HL-60/S4 treated with phorbol 12-myristate 13-acetate at 8.2 ng/mL for 4 days and 3 days (cell line): ENCODE results near the gene UBN1.
"Not testable (repeated sequence)": the region's sequence is repeated elsewhere in the genome, so short reads cannot be mapped to it uniquely, and the experiment has no call there.

ENCODE experiments used
- in situ Hi-C: fragments of 300-500 bp; cut with MboI; formaldehyde crosslinking; loops from 2 replicates; pipeline ENCODE4 v1.15.0; 2022; ENCODE audit warnings: low sequenced_read_pairs

The UBN1 gene

GRCh38 chr16:4882633-4883285 lies 35.5 kb downstream of the UBN1 start:
- in situ Hi-C loops = no loop called here

GRCh38 chr16:4883501-4883900 lies 36.2 kb downstream of the UBN1 start:
- in situ Hi-C loops = no loop called here

DNA sequence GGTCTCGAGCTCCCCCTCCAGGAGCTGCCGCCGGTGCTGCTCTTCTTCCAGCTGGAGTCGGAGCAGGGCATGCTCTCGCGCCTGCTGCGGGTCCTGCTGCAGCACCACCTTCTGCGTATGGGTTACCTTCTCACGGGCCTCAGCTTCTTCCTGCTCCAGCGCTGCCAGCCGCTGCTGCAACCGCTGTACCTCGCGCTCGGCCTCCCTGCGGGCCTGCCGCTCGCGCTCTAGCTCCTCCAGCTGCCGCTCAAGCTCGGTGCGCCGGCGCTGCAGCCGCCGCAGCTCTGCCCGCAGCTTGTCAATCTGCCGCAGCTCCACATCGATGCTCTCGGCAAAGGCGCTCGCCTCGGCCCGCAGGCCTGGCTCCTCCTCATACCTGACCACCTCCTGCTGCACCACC lies 36.9 kb downstream of the UBN1 start:
- in situ Hi-C loops = no loop called here

DNA sequence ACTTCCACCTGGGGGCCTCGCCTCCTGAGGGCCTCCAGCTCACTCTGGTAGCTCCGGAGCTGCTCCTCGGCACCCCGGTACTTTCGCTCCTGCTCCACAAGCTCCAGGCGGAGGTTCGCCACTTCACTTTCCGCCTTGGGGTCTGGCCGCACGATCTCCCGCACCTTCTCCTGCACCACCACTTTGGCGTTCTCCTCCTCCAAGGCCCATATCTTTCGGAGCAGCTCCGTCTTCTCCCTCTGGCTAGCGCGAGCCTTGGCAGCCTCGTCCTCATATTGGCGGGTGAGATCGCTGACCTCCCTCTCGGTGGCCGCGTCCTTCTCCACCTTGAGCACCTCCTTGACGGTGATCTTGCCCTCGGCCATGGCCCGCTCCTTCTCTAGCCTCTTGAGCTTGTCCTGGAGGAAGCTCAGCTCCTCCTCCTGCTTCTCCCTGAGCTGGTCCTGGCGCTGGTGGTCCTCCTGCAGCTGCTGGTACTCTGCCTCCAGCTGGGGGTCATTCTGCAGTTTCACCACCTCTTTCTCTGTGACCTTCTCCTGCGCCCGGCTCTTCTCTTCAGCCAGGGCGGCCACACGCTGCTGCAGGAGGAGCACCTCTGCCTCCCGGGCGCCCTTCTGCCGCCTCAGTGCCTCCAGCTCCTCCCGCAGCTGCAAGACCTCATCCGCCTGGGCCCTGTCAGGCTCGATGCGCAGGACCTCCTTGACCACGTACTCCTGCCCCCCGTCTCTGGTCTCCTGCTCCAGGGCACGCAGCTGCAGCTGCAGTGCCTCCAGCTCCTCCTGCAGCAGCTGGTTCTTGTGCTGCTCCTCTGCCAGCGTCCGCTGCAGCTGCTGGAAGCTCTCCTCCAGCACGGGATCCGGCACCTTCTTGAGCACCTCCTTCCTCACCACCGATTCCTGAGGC lies 37.9 kb downstream of the UBN1 start:
- in situ Hi-C loops = no loop called here

- in situ Hi-C loops = no loop called here
These were observed 38.9 kb downstream of the UBN1 start for GRCh38 chr16:4886151-4886550.

- in situ Hi-C loops = no loop called here
These were observed 41.3 kb downstream of the UBN1 start for GRCh38 chr16:4888428-4889135.

DNA sequence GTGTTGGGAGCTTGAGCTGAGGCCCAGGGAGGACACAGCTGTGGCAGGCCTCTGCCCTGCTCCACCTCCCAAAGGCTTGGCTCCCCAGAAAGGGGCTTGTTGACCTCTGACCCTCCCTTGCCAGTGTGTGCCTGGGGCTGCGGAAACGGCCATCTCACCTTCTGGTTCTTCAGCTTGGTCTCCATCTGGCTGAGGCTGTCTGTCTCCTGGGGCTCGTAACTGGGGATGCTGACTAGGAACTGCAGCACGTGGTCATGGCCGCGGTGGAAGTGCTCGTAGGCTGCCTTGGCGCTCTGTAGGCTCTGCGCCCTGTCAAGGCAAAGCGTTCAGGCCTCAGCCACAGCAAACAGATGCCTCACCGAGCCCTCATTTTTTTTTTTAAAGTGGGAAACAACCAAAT lies 42.7 kb downstream of the UBN1 start:
- in situ Hi-C loops = no loop called here

- in situ Hi-C loops = no loop called here
These were observed 43.4 kb downstream of the UBN1 start for GRCh38 chr16:4890686-4891085.

DNA sequence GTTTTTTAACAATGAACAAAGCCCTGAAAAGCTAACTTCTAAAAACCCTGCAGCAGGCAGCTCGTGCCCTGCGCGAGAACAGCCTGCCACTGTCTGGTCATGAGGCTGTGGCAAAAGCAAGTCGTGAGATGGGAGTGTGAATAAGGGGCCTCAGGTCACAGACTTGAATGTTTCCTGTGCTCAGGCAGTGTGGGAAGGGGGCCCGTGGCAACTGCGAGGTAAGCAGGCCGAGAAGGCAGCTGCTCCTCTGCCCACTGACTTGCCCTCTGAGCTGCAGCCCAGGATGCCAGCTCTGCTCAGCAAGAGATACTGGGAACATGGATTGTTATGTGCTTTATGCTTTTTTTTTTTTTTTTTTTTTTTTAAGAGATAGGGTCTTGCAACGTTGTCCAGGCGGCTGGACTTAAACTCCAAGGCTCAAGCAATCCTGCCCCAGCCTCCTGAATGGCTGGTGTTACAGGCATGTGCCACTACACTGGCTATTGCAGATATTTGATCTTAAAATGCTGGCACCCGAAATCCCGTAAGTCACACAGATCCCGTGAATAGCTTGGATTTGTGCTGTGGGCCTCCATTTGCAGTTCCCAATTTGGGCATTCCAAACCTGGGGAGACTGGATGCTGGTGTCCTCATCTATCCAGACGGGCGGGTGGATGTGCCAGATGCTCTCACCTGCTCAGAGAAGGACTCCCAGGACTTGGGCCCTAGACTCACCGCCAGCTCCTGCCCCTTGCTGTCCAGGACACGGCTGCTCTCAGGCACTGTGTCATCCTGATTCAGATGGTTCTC lies 44.0 kb downstream of the UBN1 start:
- in situ Hi-C loops = no loop called here

- in situ Hi-C loops = no loop called here
These were observed 44.6 kb downstream of the UBN1 start for GRCh38 chr16:4891886-4892216.

GRCh38 chr16:4892361-4893102 lies 45.3 kb downstream of the UBN1 start:
- in situ Hi-C loops = no loop called here

DNA sequence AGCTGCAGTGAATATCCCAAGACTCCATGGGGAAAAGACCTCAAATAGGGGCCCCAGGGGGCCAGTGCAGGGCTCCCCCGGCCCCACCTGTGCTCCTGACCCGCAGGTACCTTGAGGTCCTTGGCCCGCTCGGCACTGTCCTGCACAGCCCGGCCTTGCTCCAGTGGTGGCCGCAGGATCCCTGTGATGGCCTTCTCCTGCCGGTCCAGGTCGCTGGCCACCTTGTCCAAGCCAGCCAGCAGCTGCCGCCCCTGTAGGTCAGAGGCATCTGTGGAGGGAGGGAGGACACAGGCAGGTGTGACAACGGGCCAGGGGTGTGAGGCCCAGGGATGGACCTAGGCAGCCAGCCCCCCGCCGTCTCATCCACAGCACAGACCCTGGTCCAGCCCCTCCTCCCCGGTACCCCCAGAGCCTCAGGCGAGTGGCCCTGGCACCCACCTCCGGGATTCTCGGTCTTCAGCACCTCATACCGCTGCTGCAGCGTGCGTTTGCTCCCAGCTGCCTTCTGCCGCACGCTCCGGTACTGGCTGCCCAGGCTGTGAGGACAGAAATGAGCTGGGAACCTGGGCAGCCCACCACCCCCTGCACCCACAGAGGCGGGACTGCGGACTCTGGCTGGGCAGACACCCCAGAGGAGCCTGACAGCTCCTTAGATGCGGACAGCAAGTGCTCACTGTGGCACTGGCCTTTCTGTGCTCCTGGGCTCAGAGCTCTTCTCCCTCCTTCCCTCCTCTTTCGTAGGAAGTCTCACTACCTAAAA lies 46.0 kb downstream of the UBN1 start:
- in situ Hi-C loops = no loop called here

DNA sequence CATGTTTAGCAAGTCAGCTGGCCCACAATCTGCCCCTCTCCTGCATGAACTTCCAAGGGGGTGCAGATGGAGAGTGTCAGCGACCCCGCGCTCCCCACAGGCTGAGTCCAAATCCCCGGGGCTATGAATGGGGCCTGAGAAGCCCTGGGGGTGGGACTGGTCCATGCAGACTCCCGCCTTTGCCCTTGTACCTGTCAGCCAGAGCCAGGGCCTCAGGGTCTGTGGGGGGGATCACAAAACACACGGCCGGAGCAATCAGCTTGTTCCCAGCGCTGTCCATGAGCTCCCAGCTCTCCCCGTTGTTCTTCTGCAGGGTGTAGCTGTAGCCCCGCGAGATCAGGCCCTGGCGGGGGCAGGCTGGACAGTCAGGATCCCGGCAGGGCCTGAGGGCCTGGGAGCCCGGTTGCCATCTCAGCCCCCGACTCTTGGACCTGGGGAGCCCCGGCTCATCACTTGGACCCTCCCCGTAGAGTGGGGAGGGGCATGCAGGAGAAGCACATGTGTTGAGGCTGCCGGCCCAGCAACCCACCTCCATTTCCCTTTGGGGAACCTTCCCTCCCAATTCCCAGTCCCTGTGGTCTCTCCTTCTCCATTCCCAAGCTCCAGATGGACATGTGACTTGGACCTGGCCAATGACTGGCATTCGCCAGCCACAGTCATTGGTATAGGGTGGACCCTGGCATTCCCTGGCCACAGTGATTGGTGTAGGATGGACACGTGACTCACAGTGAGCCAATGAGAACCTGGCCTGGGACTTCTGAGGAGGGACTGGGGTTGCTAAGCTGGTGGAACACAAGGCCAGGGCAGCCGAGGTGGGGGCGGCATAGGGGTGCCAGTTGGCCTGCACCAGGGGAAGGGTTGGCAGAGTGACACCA lies 47.2 kb downstream of the UBN1 start:
- in situ Hi-C loops = no loop called here

GRCh38 chr16:4895366-4895765 lies 48.1 kb downstream of the UBN1 start:
- in situ Hi-C loops = no loop called here

GRCh38 chr16:4896761-4897160 lies 49.5 kb downstream of the UBN1 start:
- in situ Hi-C loops = not testable (repeated sequence)

- in situ Hi-C loops = no loop called here
These were observed 50.0 kb downstream of the UBN1 start for GRCh38 chr16:4897328-4897727.

DNA sequence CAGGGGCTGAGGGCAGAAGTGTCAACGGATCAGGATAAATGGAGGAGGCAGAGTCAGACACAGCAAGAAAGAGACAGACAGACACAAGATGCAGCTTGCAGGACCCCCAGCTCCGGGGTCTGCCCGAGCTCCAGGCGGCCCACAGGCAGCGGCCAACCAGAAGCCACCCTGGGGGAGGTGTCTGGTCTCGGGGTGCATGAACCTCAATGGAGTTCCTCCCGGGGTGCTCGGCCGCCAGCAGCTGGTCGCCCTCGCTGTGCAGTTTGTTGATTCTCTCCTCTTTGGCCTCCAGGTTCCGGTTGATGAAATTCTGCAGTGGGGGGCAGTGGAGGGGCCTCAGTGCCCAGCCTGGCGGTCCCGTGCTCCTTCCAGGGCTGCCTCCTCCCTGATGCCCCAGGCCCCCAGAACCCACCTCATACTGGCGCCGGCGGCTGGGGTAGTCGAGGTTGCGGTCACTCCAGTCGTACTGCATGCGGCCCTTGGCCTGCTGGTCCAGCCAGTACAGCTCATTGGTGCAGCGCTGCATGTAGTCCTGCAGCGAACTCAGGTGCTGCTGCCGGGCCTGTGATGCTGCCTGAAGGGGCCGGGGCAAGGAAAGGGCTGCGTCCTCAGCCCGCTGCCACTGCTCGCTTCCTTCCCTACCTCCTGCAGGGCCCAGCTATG lies 51.7 kb downstream of the UBN1 start:
- in situ Hi-C loops = no loop called here

GRCh38 chr16:4899474-4899846 lies 52.2 kb downstream of the UBN1 start:
- in situ Hi-C loops = no loop called here
